GM23338 (cell line): Measurements from ENCODE around the gene STX16. TPM values are rescaled to one million over a fixed set of nuclear protein-coding genes. Genes with fewer than 3 reads are reported as not detected.

ENCODE experiments used
- ATAC-seq: fragments of 200-7000 bp; cut with Tn5 transposase; 3 replicates; pipeline ENCODE4 v1.9.1; 2020
- DNase-seq: peaks from one replicate; pipeline ENCODE4 v3.0.0-alpha.2; 2015; ENCODE audit warnings: low spot score
- H2AFZ ChIP-seq: fragments of 200-600 bp; sonication (generic); 2 replicates; pipeline ENCODE4 v1.8.0; 2016; ENCODE audit warnings: antibody characterized with exemption, mild to moderate bottlenecking, moderate library complexity
- H3F3A ChIP-seq: fragments of 200-600 bp; sonication (generic); replicated peaks from 2 replicates; pipeline ENCODE4 v1.8.0; 2017; ENCODE audit warnings: antibody characterized with exemption, mixed run types, low read depth
- H3K27ac ChIP-seq: fragments of 200-600 bp; sonication (generic); 2 replicates; pipeline ENCODE4 v1.6.1; 2016; ENCODE audit warnings: low read depth
- H3K27me3 ChIP-seq: fragments of 200-600 bp; sonication (generic); 2 replicates; pipeline ENCODE4 v1.8.0; 2016; ENCODE audit warnings: mild to moderate bottlenecking, mixed run types, moderate library complexity; ENCODE audit not compliant: insufficient read depth
- H3K36me3 ChIP-seq: fragments of 200-600 bp; sonication (generic); 2 replicates; pipeline ENCODE4 v1.8.0; 2016; ENCODE audit warnings: mild to moderate bottlenecking; ENCODE audit not compliant: insufficient read depth
- H3K4me1 ChIP-seq: fragments of 200-600 bp; sonication (generic); 2 replicates; pipeline ENCODE4 v1.8.0; 2016; ENCODE audit warnings: mild to moderate bottlenecking, moderate library complexity; ENCODE audit not compliant: insufficient read depth
- H3K4me2 ChIP-seq: fragments of 200-600 bp; sonication (generic); 2 replicates; pipeline ENCODE4 v1.7.1; 2017; ENCODE audit warnings: mixed run types
- H3K4me3 ChIP-seq: fragments of 200-600 bp; sonication (generic); 2 replicates; pipeline ENCODE4 v1.6.1; 2016; ENCODE audit warnings: mixed run types
- H3K79me2 ChIP-seq: fragments of 200-600 bp; sonication (generic); replicated peaks from 2 replicates; pipeline ENCODE4 v1.8.0; 2017; ENCODE audit warnings: mild to moderate bottlenecking; ENCODE audit not compliant: insufficient read depth
- H3K9me2 ChIP-seq: fragments of 200-600 bp; sonication (generic); 2 replicates; pipeline ENCODE4 v1.8.0; 2017; ENCODE audit not compliant: insufficient read depth
- H4K20me1 ChIP-seq: fragments of 200-600 bp; sonication (generic); replicated peaks from 2 replicates; pipeline ENCODE4 v1.8.0; 2017; ENCODE audit warnings: mild to moderate bottlenecking; ENCODE audit not compliant: insufficient read depth
- H3K27ac Mint-ChIP-seq: 2 replicates; pipeline ENCODE4 v1.8.0; 2020; ENCODE audit warnings: inconsistent platforms, mild to moderate bottlenecking, moderate library complexity, mixed read lengths
- H3K27me3 Mint-ChIP-seq: 3 replicates; pipeline ENCODE4 v1.8.0; 2022; ENCODE audit warnings: low read depth, mild to moderate bottlenecking, moderate library complexity, mixed read lengths, inconsistent platforms; ENCODE audit not compliant: insufficient read depth, poor library complexity
- H3K36me3 Mint-ChIP-seq: 3 replicates; pipeline ENCODE4 v1.8.0; 2021; ENCODE audit warnings: low read depth, mild to moderate bottlenecking, inconsistent platforms, moderate library complexity, mixed read lengths
- H3K4me1 Mint-ChIP-seq: 3 replicates; pipeline ENCODE4 v1.8.0; 2020; ENCODE audit warnings: mild to moderate bottlenecking, inconsistent platforms, mixed read lengths
- H3K4me3 Mint-ChIP-seq: 3 replicates; pipeline ENCODE4 v1.8.0; 2021; ENCODE audit warnings: moderate library complexity, mild to moderate bottlenecking, inconsistent platforms, mixed read lengths
- H3K9me3 Mint-ChIP-seq: 3 replicates; pipeline ENCODE4 v1.8.0; 2020; ENCODE audit warnings: moderate library complexity, mild to moderate bottlenecking, inconsistent platforms, mixed read lengths
- CREB1 ChIP-seq: fragments of 250-450 bp; sonication (Bioruptor Pico); IDR thresholded peaks from 2 replicates; pipeline ENCODE4 v1.5.0; 2020; ENCODE audit warnings: low read depth, mild to moderate bottlenecking, moderate library complexity
- CTCF ChIP-seq, 2 experiments: fragments of 200-600 bp in 1 of 2; sonication (generic) in 1 of 2; conservative IDR thresholded peaks; 2 replicates each; pipeline versions ENCODE4 v1.5.1 to v1.6.1; 2016 to 2017; ENCODE audit warnings: antibody characterized with exemption in 2 of 2, low read depth in 2 of 2, mild to moderate bottlenecking in 2 of 2, moderate library complexity in 1 of 2
- ETS1 ChIP-seq: IDR thresholded peaks from 2 replicates; pipeline ENCODE4 v1.6.1; 2016; ENCODE audit warnings: antibody characterized with exemption
- EZH2 ChIP-seq: fragments of 200-600 bp; sonication (generic); IDR thresholded peaks from one replicate; pipeline ENCODE4 v1.8.0; 2017; ENCODE audit warnings: antibody characterized with exemption, mild to moderate bottlenecking, low read depth; ENCODE audit not compliant: unreplicated experiment
- EZH2phosphoT487 ChIP-seq: fragments of 200-600 bp; sonication (generic); IDR thresholded peaks from one replicate; pipeline ENCODE4 v1.8.1; 2018; ENCODE audit warnings: antibody characterized with exemption; ENCODE audit not compliant: unreplicated experiment
- JUNB ChIP-seq: IDR thresholded peaks from one replicate; pipeline ENCODE4 v1.6.1; 2016; ENCODE audit warnings: antibody characterized with exemption; ENCODE audit not compliant: unreplicated experiment
- NANOG ChIP-seq: IDR thresholded peaks from 2 replicates; pipeline ENCODE4 v1.6.1; 2016; ENCODE audit warnings: antibody characterized with exemption, borderline replicate concordance
- POLR2AphosphoS5 ChIP-seq: IDR thresholded peaks from 2 replicates; pipeline ENCODE4 v1.6.1; 2016; ENCODE audit warnings: antibody characterized with exemption, low read depth
- REST ChIP-seq: IDR thresholded peaks from one replicate; pipeline ENCODE4 v1.6.1; 2018; ENCODE audit warnings: antibody characterized with exemption; ENCODE audit not compliant: unreplicated experiment
- STAT1 ChIP-seq: IDR thresholded peaks from one replicate; pipeline ENCODE4 v1.6.1; 2016; ENCODE audit warnings: antibody characterized with exemption; ENCODE audit not compliant: unreplicated experiment
- ZNF114 ChIP-seq: fragments of 250-450 bp; sonication (Bioruptor Pico); IDR thresholded peaks from 2 replicates; pipeline ENCODE4 v1.5.0; 2020; ENCODE audit warnings: mild to moderate bottlenecking, moderate library complexity
- ZNF331 ChIP-seq: fragments of 250-450 bp; sonication (Bioruptor Pico); IDR thresholded peaks from 2 replicates; pipeline ENCODE4 v1.5.0; 2020; ENCODE audit warnings: low read depth, mild to moderate bottlenecking, moderate library complexity
- ZNF462 ChIP-seq: fragments of 250-450 bp; sonication (Bioruptor Pico); IDR thresholded peaks from 2 replicates; pipeline ENCODE4 v1.5.0; 2020; ENCODE audit warnings: mild to moderate bottlenecking, moderate library complexity
- polyA plus RNA-seq: library from polyadenylated mRNA; unstranded; fragments of >200 nt; fragmentation: Nextera tagmentation; extraction: Ambion mirVana; gene quantifications from 2 replicates; pipeline ENCODE4 v1.2.1, GENCODE V29; 2016
- total RNA-seq: library from RNA; depleted of rRNA; stranded (reverse); fragments of >200 nt; shearing (Covaris generic); gene quantifications from 2 replicates; pipeline ENCODE4 v1.2.3, GENCODE V29; 2014

Gene STX16
- total and polyA plus RNA-seq, 2 experiments from 2014 or later = 31.2 to 70.5 TPM

- Mint-ChIP-seq H3K4me1 (peaks cover 77% of the 10 kb centered on the region), H3K27ac (peak overlapping the region; percentile 63; the same call in 1 of the 2 replicates), H3K36me3 (peaks cover 46% of the 10 kb centered on the region; the same call in 2 of the 3 replicates), H3K27me3 (peaks cover 6% of the 10 kb centered on the region), H3K9me3 (no peaks in the 10 kb centered on the region), H3K4me3 (no peak overlapping the region)
- H3F3A ChIP-seq = peaks cover 12% of the 10 kb centered on the region
- no peak overlapping the region for H3K4me3 ChIP-seq
- H2AFZ ChIP-seq = no peak overlapping the region
- no peaks in the 10 kb centered on the region for H4K20me1 ChIP-seq
- H3K4me1 ChIP-seq = peaks cover 49% of the 10 kb centered on the region
- no peak overlapping the region for H3K27ac ChIP-seq
- no peak overlapping the region for H3K4me2 ChIP-seq
- ATAC-seq = no peak
- peaks cover 72% of the 10 kb centered on the region for H3K79me2 ChIP-seq
- no peak for DNase-seq
- TF ChIP-seq EZH2phosphoT487 = no peak
- TF ChIP-seq ZNF331 = no peak
- no peak for TF ChIP-seq CTCF (conservative IDR thresholded peaks at IDR 0.05; ENCODE audit: low read depth in 2 of 2)
- TF ChIP-seq STAT1 = no peak
- TF ChIP-seq ETS1 = no peak
- no peak for TF ChIP-seq CREB1 (CRISPR knock-in tag)
- TF ChIP-seq POLR2AphosphoS5 = no peak
- no peak for TF ChIP-seq EZH2
- no peak for TF ChIP-seq NANOG
- TF ChIP-seq JUNB = no peak
- TF ChIP-seq REST = no peak
- TF ChIP-seq ZNF114 (CRISPR knock-in tag) = no peak
- TF ChIP-seq ZNF462 (CRISPR knock-in tag) = no peak
- no peaks in the 10 kb centered on the region for H3K27me3 ChIP-seq
- no peaks in the 10 kb centered on the region for H3K9me2 ChIP-seq
- H3K36me3 ChIP-seq = peaks cover 2% of the 10 kb centered on the region; the same call in 1 of the 2 replicates
These were observed 14.5 kb downstream of the STX16 start for GRCh38 chr20:58665606-58666005.
